Parathyroid adenoma (tissue), 2 donors: ENCODE data around the gene GPER1.

Source experiments
- H2AFZ ChIP-seq: fragments of 300-600 bp; sonication (generic); one replicate; pipeline ENCODE4 v1.7.0; 2017; ENCODE audit warnings: antibody characterized with exemption, mild to moderate bottlenecking
- H3K27ac ChIP-seq: fragments of 300-600 bp; sonication (generic); one replicate; pipeline ENCODE4 v1.7.0; 2017
- H3K27me3 ChIP-seq: fragments of 300-600 bp; sonication (generic); one replicate; pipeline ENCODE4 v1.7.0; 2017; ENCODE audit warnings: low read length; ENCODE audit not compliant: control insufficient read depth, insufficient read depth
- H3K36me3 ChIP-seq: fragments of 300-600 bp; sonication (generic); one replicate; pipeline ENCODE4 v1.7.0; 2017; ENCODE audit warnings: low read length; ENCODE audit not compliant: control insufficient read depth, insufficient read depth
- H3K4me1 ChIP-seq: fragments of 300-600 bp; sonication (generic); one replicate; pipeline ENCODE4 v1.7.0; 2017; ENCODE audit warnings: control low read depth
- H3K4me2 ChIP-seq: fragments of 300-600 bp; sonication (generic); one replicate; pipeline ENCODE4 v1.7.0; 2017; ENCODE audit warnings: low read length
- H3K4me3 ChIP-seq: fragments of 300-600 bp; sonication (generic); one replicate; pipeline ENCODE4 v1.7.0; 2017; ENCODE audit warnings: low read depth, low read length
- H3K79me2 ChIP-seq: fragments of 300-600 bp; sonication (generic); one replicate; pipeline ENCODE4 v1.7.0; 2017; ENCODE audit warnings: control low read depth
- H3K9ac ChIP-seq: fragments of 300-600 bp; sonication (generic); one replicate; pipeline ENCODE4 v1.7.0; 2017; ENCODE audit warnings: mild to moderate bottlenecking
- H3K9me3 ChIP-seq: fragments of 300-600 bp; sonication (generic); one replicate; pipeline ENCODE4 v1.7.0; 2017; ENCODE audit warnings: low read length; ENCODE audit not compliant: control insufficient read depth
- TF ChIP-seq, protein P1 (sequence below): fragments of 300-600 bp; sonication (generic); IDR thresholded peaks from one replicate; pipeline ENCODE4 v1.7.0; 2017; ENCODE audit warnings: antibody characterized with exemption, mild to moderate bottlenecking
- donor health status: primary hyperparathyroidism.

GPER1 gene

GRCh38 chr7:1130021-1130990 lies 42.4 kb downstream of the GPER1 start:
- H3K9me3 ChIP-seq = no peaks in the 10 kb centered on the region
- no peak overlapping the region for H3K9ac ChIP-seq
- H3K36me3 ChIP-seq = no peaks in the 10 kb centered on the region
- no peak overlapping the region for H3K27ac ChIP-seq
- TF ChIP-seq, protein P1, sequence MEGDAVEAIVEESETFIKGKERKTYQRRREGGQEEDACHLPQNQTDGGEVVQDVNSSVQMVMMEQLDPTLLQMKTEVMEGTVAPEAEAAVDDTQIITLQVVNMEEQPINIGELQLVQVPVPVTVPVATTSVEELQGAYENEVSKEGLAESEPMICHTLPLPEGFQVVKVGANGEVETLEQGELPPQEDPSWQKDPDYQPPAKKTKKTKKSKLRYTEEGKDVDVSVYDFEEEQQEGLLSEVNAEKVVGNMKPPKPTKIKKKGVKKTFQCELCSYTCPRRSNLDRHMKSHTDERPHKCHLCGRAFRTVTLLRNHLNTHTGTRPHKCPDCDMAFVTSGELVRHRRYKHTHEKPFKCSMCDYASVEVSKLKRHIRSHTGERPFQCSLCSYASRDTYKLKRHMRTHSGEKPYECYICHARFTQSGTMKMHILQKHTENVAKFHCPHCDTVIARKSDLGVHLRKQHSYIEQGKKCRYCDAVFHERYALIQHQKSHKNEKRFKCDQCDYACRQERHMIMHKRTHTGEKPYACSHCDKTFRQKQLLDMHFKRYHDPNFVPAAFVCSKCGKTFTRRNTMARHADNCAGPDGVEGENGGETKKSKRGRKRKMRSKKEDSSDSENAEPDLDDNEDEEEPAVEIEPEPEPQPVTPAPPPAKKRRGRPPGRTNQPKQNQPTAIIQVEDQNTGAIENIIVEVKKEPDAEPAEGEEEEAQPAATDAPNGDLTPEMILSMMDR = no peak
- H3K79me2 ChIP-seq = no peaks in the 10 kb centered on the region
- H3K4me2 ChIP-seq = no peak overlapping the region
- no peak overlapping the region for H2AFZ ChIP-seq
- no peaks in the 10 kb centered on the region for H3K4me1 ChIP-seq
- no peak overlapping the region for H3K4me3 ChIP-seq
- no peaks in the 10 kb centered on the region for H3K27me3 ChIP-seq

GRCh38 chr7:1131471-1132265 lies 43.8 kb downstream of the GPER1 start:
- Histone ChIP-seq H3K36me3 (no peaks in the 10 kb centered on the region), H3K79me2 (no peaks in the 10 kb centered on the region), H3K4me2 (no peak overlapping the region), H3K9me3 (no peaks in the 10 kb centered on the region), H3K9ac (no peak overlapping the region), H3K4me3 (no peak overlapping the region), H3K4me1 (no peaks in the 10 kb centered on the region), H2AFZ (no peak overlapping the region), H3K27me3 (no peaks in the 10 kb centered on the region), H3K27ac (no peak overlapping the region)
- TF ChIP-seq, protein P1 = no peak

GRCh38 chr7:1134951-1135350 lies 47.0 kb downstream of the GPER1 start:
- Histone ChIP-seq H3K27me3 (no peaks in the 10 kb centered on the region), H3K4me3 (no peak overlapping the region), H3K36me3 (no peaks in the 10 kb centered on the region), H3K4me1 (no peaks in the 10 kb centered on the region), H3K9me3 (no peaks in the 10 kb centered on the region), H3K27ac (no peak overlapping the region), H3K9ac (no peak overlapping the region), H3K4me2 (no peak overlapping the region), H3K79me2 (peaks cover 3% of the 10 kb centered on the region), H2AFZ (no peak overlapping the region)
- TF ChIP-seq, protein P1 = no peak

DNA sequence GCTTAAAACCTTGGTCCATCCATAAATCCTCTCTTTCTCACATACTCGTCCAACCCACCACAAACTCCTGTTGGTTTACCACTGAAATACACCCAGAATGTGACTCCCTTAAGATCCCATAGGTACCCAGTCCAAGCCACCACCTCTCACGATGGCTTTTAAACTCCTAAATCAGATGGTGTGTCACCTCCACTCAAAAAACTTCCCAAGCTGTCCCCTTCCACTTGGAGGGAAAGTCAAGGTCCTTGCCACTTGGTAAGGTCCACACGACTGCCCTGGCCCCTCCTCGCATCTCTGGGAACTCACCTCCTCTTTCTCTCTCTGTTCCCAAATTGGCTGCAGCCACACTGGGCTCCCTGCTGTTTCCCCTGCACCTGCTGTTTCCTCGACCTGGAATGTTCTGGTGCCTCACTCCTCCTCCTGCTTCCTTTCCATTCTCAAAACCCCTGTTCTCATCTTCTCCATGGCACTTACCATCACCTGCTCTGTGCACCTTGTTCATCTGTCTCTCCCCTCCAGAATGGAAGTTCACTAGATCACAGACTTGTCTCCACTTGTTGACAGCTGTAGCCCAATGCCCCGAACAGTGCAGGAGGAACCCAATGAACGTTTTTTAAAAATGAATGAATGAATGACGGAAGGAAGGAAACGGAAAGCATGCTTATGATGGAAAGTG lies 49.1 kb downstream of the GPER1 start:
- H3K9me3 ChIP-seq = no peaks in the 10 kb centered on the region
- peak overlapping the region; percentile 77 for H3K4me2 ChIP-seq
- no peaks in the 10 kb centered on the region for H3K27me3 ChIP-seq
- H3K9ac ChIP-seq = no peak overlapping the region
- peak overlapping the region; percentile 83 for H3K4me3 ChIP-seq
- TF ChIP-seq, protein P1 = no peak
- H3K4me1 ChIP-seq = no peaks in the 10 kb centered on the region
- H3K79me2 ChIP-seq = peaks cover 3% of the 10 kb centered on the region
- H3K27ac ChIP-seq = no peak overlapping the region
- H2AFZ ChIP-seq = peak overlapping the region; percentile 80
- no peaks in the 10 kb centered on the region for H3K36me3 ChIP-seq
